ENCODE data around the gene LOXHD1.

DNA sequence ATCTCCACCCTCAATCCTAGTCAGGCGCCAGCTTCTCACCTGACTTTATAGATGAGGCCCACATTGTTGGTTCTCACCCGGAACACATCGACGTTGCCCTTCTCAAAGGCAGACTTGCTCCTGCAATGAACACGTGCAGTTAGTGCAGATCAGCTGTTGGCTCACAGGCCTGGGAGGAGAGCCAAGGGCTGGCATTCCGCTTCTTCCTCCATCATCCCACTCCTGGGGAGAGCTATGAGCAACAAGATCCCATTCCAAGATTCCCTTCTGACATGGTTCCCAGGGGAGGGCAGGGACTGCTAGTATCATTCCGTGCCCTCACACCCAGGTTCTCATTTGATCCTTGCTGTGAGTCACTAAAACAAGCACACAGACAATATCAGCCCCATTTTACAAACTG lies 15.1 kb downstream of the LOXHD1 start:
- TF ChIP-seq, protein P1, sequence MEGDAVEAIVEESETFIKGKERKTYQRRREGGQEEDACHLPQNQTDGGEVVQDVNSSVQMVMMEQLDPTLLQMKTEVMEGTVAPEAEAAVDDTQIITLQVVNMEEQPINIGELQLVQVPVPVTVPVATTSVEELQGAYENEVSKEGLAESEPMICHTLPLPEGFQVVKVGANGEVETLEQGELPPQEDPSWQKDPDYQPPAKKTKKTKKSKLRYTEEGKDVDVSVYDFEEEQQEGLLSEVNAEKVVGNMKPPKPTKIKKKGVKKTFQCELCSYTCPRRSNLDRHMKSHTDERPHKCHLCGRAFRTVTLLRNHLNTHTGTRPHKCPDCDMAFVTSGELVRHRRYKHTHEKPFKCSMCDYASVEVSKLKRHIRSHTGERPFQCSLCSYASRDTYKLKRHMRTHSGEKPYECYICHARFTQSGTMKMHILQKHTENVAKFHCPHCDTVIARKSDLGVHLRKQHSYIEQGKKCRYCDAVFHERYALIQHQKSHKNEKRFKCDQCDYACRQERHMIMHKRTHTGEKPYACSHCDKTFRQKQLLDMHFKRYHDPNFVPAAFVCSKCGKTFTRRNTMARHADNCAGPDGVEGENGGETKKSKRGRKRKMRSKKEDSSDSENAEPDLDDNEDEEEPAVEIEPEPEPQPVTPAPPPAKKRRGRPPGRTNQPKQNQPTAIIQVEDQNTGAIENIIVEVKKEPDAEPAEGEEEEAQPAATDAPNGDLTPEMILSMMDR (IDR thresholded peaks at IDR 0.05): no peak
- TF ChIP-seq POLR2A (IDR thresholded peaks at IDR 0.05): no peak
- no peak for TF ChIP-seq POLR2AphosphoS5 (IDR thresholded peaks at IDR 0.05)
